ENCODE data around the gene GIT2. TPM values are rescaled to one million over a fixed set of nuclear protein-coding genes. Genes with fewer than 3 reads are reported as not detected.

GIT2 gene
- total RNA-seq, 1 donor from 2014 or later = 43.0 TPM

DNA sequence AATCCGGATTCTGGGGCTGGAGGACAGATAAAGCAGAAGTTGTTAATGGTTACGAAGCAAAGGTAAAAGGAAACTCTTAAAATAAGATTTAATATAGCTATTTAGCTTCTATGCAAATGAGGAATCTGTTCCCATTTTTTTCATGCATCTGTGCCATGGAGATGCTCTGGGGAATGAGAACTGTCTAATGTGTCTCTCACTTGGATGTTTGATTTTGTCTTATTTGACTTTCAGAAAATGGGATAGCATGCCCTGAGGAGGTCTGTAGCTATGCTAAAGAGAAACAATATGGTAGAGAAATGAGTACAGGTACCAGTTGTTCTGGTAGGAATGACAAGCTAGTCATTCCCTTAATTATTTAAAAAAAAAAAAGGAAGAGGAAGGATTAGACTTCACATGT is 27.9 kb upstream of the GIT2 start:
- DNase-seq (ENCODE audit: extremely low spot score in 2 of 2) = no peak
- Histone ChIP-seq H3K4me1 (peaks cover 12% of the 10 kb centered on the region), H3K36me3 (peaks cover 0 to 74% of the 10 kb centered on the region in 2 donors), H3K27ac (no peak overlapping the region), H3K9me3 (no peaks in the 10 kb centered on the region), H3K27me3 (no peaks in the 10 kb centered on the region), H3K4me3 (no peak overlapping the region)
- no peak for TF ChIP-seq POLR2A (IDR thresholded peaks at IDR 0.05)
- TF ChIP-seq POLR2AphosphoS5 (IDR thresholded peaks at IDR 0.05; ENCODE audit: insufficient read depth in 1 of 2, low read depth in 1 of 2) = no peak
- TF ChIP-seq, protein P1, sequence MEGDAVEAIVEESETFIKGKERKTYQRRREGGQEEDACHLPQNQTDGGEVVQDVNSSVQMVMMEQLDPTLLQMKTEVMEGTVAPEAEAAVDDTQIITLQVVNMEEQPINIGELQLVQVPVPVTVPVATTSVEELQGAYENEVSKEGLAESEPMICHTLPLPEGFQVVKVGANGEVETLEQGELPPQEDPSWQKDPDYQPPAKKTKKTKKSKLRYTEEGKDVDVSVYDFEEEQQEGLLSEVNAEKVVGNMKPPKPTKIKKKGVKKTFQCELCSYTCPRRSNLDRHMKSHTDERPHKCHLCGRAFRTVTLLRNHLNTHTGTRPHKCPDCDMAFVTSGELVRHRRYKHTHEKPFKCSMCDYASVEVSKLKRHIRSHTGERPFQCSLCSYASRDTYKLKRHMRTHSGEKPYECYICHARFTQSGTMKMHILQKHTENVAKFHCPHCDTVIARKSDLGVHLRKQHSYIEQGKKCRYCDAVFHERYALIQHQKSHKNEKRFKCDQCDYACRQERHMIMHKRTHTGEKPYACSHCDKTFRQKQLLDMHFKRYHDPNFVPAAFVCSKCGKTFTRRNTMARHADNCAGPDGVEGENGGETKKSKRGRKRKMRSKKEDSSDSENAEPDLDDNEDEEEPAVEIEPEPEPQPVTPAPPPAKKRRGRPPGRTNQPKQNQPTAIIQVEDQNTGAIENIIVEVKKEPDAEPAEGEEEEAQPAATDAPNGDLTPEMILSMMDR (IDR thresholded peaks at IDR 0.05) = no peak
- intact Hi-C loops (cut with DNase I) = no loop called here

DNA sequence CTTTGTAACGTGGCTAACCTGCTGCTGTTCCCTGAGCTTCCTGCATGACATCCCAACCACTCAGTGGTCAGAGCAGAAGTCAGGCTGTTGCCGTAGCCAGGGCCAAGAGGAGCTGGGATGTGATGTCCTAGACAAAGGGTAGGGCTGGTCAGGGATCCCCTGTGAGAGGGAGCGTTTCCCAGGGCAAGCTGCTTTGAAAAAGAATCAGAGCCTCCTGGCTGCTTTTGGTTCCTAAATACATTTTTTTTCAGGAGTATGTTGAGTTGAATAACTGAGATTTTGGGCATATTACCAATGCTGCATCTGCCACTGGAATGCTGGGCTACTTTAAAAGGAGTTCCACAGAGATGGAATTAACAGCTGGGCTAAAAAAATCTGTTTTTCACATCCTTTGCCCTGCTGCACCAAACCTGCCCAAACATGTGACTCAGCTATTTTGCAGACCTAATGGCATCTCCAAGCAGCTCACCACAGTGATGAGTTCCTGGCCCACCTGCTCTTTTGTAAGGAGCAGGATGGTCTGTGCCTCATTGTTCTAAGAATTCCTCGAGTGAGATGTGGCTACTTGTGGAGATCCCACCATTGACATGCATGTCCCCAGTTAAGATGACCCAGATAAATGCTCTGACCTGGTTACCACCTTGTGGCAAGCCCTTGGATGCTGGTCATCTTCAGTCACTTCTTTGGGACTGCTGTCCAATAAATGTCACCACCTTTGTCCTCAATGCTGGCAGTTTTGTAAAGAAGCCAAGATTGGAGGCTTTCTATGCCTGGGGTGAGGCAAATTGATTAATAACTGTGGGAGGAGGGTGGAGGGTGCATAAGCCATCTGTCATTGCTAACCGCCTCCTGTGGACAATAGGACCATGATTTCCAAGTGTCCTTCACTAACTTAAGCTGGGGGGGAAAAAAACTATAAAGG is 27.2 kb upstream of the GIT2 start:
- intact Hi-C loops (cut with DNase I) = no loop called here
- Histone ChIP-seq H3K27me3 (no peaks in the 10 kb centered on the region), H3K4me1 (peaks cover 12% of the 10 kb centered on the region), H3K9me3 (no peaks in the 10 kb centered on the region), H3K4me3 (no peak overlapping the region), H3K36me3 (peaks cover 0 to 74% of the 10 kb centered on the region in 2 donors), H3K27ac (no peak overlapping the region)
- TF ChIP-seq, protein P1 (IDR thresholded peaks at IDR 0.05) = no peak
- TF ChIP-seq POLR2AphosphoS5 (IDR thresholded peaks at IDR 0.05; ENCODE audit: insufficient read depth in 1 of 2, low read depth in 1 of 2) = no peak
- TF ChIP-seq POLR2A (IDR thresholded peaks at IDR 0.05) = no peak
- no peak for DNase-seq (ENCODE audit: extremely low spot score in 2 of 2)

DNA sequence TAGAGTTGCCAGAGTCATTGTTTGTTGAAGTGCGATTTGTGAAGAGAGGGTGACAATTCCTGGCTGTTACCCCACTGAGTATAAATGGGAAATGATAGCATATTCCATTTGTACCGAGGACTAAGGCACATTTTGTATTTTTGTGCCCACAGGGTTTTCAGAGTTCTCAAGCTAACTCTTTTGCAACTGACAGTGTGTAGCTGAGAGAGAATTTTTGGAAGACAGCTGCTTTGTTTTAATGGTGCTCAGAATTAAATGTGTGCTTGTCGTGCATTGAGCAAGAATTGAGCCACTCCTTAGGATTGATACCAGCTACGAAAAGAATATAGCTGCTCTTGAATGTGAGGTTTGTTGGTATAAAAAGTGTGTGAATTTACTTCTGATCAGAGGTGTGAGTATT is 24.8 kb upstream of the GIT2 start:
- no peak for TF ChIP-seq POLR2A (IDR thresholded peaks at IDR 0.05)
- TF ChIP-seq, protein P1 (IDR thresholded peaks at IDR 0.05) = no peak
- no peak for TF ChIP-seq POLR2AphosphoS5 (IDR thresholded peaks at IDR 0.05; ENCODE audit: insufficient read depth in 1 of 2, low read depth in 1 of 2)
- no peaks in the 10 kb centered on the region for H3K27me3 ChIP-seq
- H3K9me3 ChIP-seq = no peaks in the 10 kb centered on the region
- intact Hi-C loops (cut with DNase I) = no loop called here
- H3K4me3 ChIP-seq = no peak overlapping the region
- H3K4me1 ChIP-seq = peaks cover 12% of the 10 kb centered on the region
- DNase-seq (ENCODE audit: extremely low spot score in 2 of 2) = no peak
- H3K27ac ChIP-seq = no peak overlapping the region
- H3K36me3 ChIP-seq = peaks cover 0 to 61% of the 10 kb centered on the region in 2 donors

DNA sequence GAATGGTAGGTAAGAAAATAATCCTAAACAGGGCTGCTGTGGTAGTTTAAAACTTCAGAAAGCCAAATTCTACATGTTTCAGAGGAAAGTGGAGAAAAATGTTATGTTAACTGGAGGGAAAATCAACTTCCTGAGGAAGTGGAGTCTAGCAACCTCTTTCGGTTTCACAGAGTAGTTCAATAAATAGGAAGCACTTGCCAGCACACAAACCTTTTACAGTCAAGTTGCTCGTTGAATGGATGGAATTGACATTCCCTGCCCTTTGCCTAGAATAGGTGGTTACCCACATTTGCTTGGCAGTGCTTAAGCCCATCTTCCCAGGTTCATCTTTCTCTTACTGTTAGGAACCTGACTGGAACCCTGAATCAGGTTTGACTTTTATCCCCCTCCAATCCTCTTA is 19.0 kb upstream of the GIT2 start:
- no peaks in the 10 kb centered on the region for H3K27me3 ChIP-seq
- peaks cover 0 to 57% of the 10 kb centered on the region in 2 donors for H3K36me3 ChIP-seq
- H3K4me1 ChIP-seq = no peaks in the 10 kb centered on the region
- no peak overlapping the region for H3K4me3 ChIP-seq
- DNase-seq (ENCODE audit: extremely low spot score in 2 of 2) = no peak
- TF ChIP-seq POLR2A (IDR thresholded peaks at IDR 0.05) = no peak
- TF ChIP-seq POLR2AphosphoS5 (IDR thresholded peaks at IDR 0.05; ENCODE audit: insufficient read depth in 1 of 2, low read depth in 1 of 2) = no peak
- TF ChIP-seq, protein P1 (IDR thresholded peaks at IDR 0.05) = no peak
- H3K9me3 ChIP-seq = no peaks in the 10 kb centered on the region
- H3K27ac ChIP-seq = no peak overlapping the region
- intact Hi-C loops (cut with DNase I) = no loop called here

DNA sequence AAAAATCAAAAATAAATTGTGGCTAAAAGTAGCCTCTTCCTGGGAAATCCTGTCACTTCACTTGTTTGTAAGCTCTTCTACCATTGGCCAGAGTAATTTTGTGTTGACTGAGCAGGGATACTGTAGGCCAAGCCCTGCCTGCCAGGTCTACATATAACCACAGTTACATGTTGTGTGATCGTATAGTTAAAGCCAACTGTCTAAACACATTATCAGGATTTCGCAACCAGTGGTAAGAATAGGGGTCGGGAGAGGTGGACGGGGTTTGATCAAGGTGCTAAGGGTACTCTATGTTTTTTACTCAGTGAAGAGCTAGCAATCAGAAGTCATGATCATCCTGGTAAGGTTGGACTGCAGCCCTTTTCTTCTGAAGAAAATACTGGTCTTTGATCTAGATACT is 16.5 kb upstream of the GIT2 start:
- Histone ChIP-seq H3K27me3 (no peaks in the 10 kb centered on the region), H3K9me3 (no peaks in the 10 kb centered on the region), H3K27ac (no peak overlapping the region), H3K36me3 (peaks cover 0 to 32% of the 10 kb centered on the region in 2 donors), H3K4me3 (no peak overlapping the region), H3K4me1 (no peaks in the 10 kb centered on the region)
- intact Hi-C loops (cut with DNase I) = no loop called here
- TF ChIP-seq, protein P1 (IDR thresholded peaks at IDR 0.05) = no peak
- no peak for TF ChIP-seq POLR2AphosphoS5 (IDR thresholded peaks at IDR 0.05; ENCODE audit: insufficient read depth in 1 of 2, low read depth in 1 of 2)
- TF ChIP-seq POLR2A (IDR thresholded peaks at IDR 0.05) = no peak
- DNase-seq (ENCODE audit: extremely low spot score in 2 of 2) = no peak
